Calu3 (cell line): ENCODE measurements around the gene LRRN2. TPM values are rescaled to one million over a fixed set of nuclear protein-coding genes. Genes with fewer than 3 reads are reported as not detected.

Experiments
- BruUV-seq: library from RNA; stranded (reverse); fragments of 400-500 nt; replicated peaks from 2 replicates; lab custom pipeline; 2021; lab: Mats Ljungman, UMichigan
- CTCF ChIA-PET: fragments of 300-600 bp; sonication (Branson Sonifier 250); formaldehyde crosslinking; loops from one replicate; lab custom pipeline; 2022; ENCODE audit warnings: antibody characterized with exemption; lab: Charles Lee
- DNase-seq: peaks from one replicate; pipeline ENCODE4 v3.0.0; 2022
- H3K27ac Mint-ChIP-seq: one replicate; pipeline ENCODE4 v1.8.0; 2022; ENCODE audit warnings: mixed read lengths; ENCODE audit not compliant: unreplicated experiment
- H3K27me3 Mint-ChIP-seq: one replicate; pipeline ENCODE4 v1.8.0; 2022; ENCODE audit warnings: mixed read lengths; ENCODE audit not compliant: unreplicated experiment
- H3K36me3 Mint-ChIP-seq: one replicate; pipeline ENCODE4 v1.8.0; 2022; ENCODE audit warnings: mild to moderate bottlenecking, moderate library complexity, mixed read lengths; ENCODE audit not compliant: insufficient read depth, unreplicated experiment
- H3K4me1 Mint-ChIP-seq: one replicate; pipeline ENCODE4 v1.8.0; 2022; ENCODE audit warnings: mild to moderate bottlenecking, low read depth, mixed read lengths; ENCODE audit not compliant: unreplicated experiment
- H3K4me3 Mint-ChIP-seq: one replicate; pipeline ENCODE4 v1.8.0; 2022; ENCODE audit warnings: mild to moderate bottlenecking, low read depth, moderate library complexity, mixed read lengths; ENCODE audit not compliant: unreplicated experiment
- H3K9me3 Mint-ChIP-seq: one replicate; pipeline ENCODE4 v1.8.0; 2022; ENCODE audit warnings: low read depth, mixed read lengths; ENCODE audit not compliant: unreplicated experiment
- CTCF ChIP-seq: fragments of 200-600 bp; IDR thresholded peaks from one replicate; pipeline ENCODE4 v1.8.0; 2022; ENCODE audit warnings: antibody characterized with exemption; ENCODE audit not compliant: unreplicated experiment
- intact Hi-C: fragments of 100-400 bp; cut with micrococcal nuclease; formaldehyde crosslinking; loops from one replicate; pipeline ENCODE4 v1.10.0; 2022; ENCODE audit not compliant: unreplicated experiment
- total RNA-seq: library from RNA; stranded (reverse); gene quantifications from 2 replicates; pipeline ENCODE4 v1.2.3, GENCODE V29; 2022

Gene LRRN2
- total RNA-seq, 1 experiment from 2014 or later = not detected

- intact Hi-C loops = no loop called here
- no peaks in the 10 kb centered on the region for H3K9me3 Mint-ChIP-seq
- H3K4me3 Mint-ChIP-seq = no peak overlapping the region
- CTCF ChIA-PET = interaction anchor here (0.9 to 1.7 kb wide), 5 partner anchors 17 to 123 kb away, joined by 3 to 4 read pairs (median 3); no protein-coding TSS in a partner anchor
- H3K36me3 Mint-ChIP-seq = no peaks in the 10 kb centered on the region
- BruUV-seq = no TSS peak
- H3K4me1 Mint-ChIP-seq = no peaks in the 10 kb centered on the region
- TF ChIP-seq CTCF = no peak
- H3K27me3 Mint-ChIP-seq = peaks cover 92% of the 10 kb centered on the region
- H3K27ac Mint-ChIP-seq = no peak overlapping the region
- DNase-seq = no peak
Observed at GRCh38 chr1:204683284-204684205, 2.0 kb downstream of the LRRN2 start.

GRCh38 chr1:204680461-204680860 is 5.1 kb downstream of the LRRN2 start:
- Mint-ChIP-seq H3K4me3 (no peak overlapping the region), H3K36me3 (no peaks in the 10 kb centered on the region), H3K27me3 (peaks cover 92% of the 10 kb centered on the region), H3K9me3 (no peaks in the 10 kb centered on the region), H3K27ac (no peak overlapping the region), H3K4me1 (no peaks in the 10 kb centered on the region)
- TF ChIP-seq CTCF = no peak
- CTCF ChIA-PET = interaction anchor here (0.7 to 1.6 kb wide), 3 partner anchors 46 to 151 kb away, joined by 3 read pairs; no protein-coding TSS in a partner anchor
- intact Hi-C loops = no loop called here
- no TSS peak for BruUV-seq
- no peak for DNase-seq

GRCh38 chr1:204680051-204680450 is 5.5 kb downstream of the LRRN2 start:
- Mint-ChIP-seq H3K27me3 (peaks cover 92% of the 10 kb centered on the region), H3K9me3 (no peaks in the 10 kb centered on the region), H3K36me3 (no peaks in the 10 kb centered on the region), H3K27ac (no peak overlapping the region), H3K4me3 (no peak overlapping the region), H3K4me1 (no peaks in the 10 kb centered on the region)
- no TSS peak for BruUV-seq
- intact Hi-C loops = no loop called here
- CTCF ChIA-PET = interaction anchor here (0.6 to 1.6 kb wide), 4 partner anchors 28 to 150 kb away, joined by 3 read pairs; no protein-coding TSS in a partner anchor
- TF ChIP-seq CTCF = no peak
- DNase-seq = no peak

- Mint-ChIP-seq H3K36me3 (no peaks in the 10 kb centered on the region), H3K9me3 (no peaks in the 10 kb centered on the region), H3K4me1 (no peaks in the 10 kb centered on the region), H3K27ac (no peak overlapping the region), H3K27me3 (peaks cover 88% of the 10 kb centered on the region), H3K4me3 (no peak overlapping the region)
- CTCF ChIA-PET = interaction anchor here (1.1 to 1.6 kb wide), 2 partner anchors 56 to 85 kb away, joined by 3 read pairs; no protein-coding TSS in a partner anchor
- intact Hi-C loops = no loop called here
- no peak for TF ChIP-seq CTCF
- no peak for DNase-seq
- BruUV-seq = no TSS peak
Observed at GRCh38 chr1:204678721-204679475, 6.6 kb downstream of the LRRN2 start.
